ENCODE measurements around the gene SOS1.

DNA sequence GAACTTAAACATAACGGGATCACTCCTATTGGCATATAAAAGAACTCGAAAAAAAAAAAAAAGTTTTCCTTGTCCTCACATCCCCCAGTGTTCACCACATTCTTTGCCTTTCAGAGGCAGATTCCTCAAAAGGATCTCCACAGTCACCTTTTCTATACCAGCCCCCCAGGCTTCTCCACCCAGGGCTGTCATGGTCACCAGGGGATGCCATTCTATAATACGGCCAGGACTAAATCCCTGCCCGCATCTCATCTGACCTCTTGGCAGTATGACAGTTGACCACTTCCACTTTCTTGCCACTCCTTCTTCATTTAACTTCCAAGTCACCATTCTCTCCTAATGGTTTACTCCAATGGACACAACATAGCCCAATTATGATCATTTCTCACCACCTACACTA lies 29.3 kb downstream of the SOS1 start:
- no peak for TF ChIP-seq CTCF (IDR thresholded peaks at IDR 0.05)
- TF ChIP-seq EZH2phosphoT487 (IDR thresholded peaks at IDR 0.05): no peak
- no peak for TF ChIP-seq EZH2 (IDR thresholded peaks at IDR 0.05)

All from neural progenitor cell (in vitro differentiated cells).